GM19025 (cell line): ENCODE measurements around the gene GNAT2.

Experiments used
- ATAC-seq: cut with Tn5 transposase; IDR thresholded peaks from one replicate; pipeline ENCODE4 v1.9.1; 2021; ENCODE audit warnings: mild to moderate bottlenecking, low read depth, moderate library complexity; ENCODE audit not compliant: unreplicated experiment

Gene GNAT2

GRCh38 chr1:109629372-109630030 lies 10.1 kb upstream of the GNAT2 start:
- no peak for ATAC-seq

DNA sequence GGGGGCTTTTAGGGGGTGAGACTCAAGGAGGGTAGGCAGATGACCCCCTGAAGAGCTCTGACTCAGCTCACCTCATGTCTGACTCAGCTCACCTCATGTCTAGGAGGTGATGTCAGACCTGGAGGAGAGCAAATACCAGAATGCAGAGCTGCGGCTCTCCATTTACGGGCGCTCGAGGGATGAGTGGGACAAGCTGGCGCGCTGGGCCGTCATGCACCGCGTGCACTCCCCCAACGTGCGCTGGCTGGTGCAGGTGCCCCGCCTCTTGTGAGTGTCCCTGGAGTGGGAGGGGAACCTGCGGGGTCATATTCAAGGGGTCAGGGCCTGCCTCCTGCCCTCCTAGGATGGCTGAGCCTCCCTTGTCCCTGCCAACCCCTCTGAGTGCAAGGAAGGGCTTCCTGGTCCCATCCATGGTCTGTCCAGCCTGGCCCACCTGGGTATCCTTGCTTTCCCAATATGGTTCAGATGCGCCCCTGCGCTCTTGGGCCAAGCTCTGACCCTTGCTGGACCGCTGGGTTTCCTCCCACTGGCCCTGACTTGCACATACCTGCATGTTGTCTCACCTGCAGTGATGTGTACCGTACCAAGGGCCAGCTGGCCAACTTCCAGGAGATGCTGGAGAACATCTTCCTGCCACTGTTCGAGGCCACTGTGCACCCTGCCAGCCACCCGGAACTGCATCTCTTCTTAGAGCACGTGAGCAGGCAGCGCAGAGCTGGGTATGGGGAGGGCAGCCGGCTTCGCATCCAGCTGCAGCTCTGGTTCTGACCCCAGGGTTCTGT lies 9.3 kb upstream of the GNAT2 start:
- ATAC-seq, result no peak

- ATAC-seq, result no peak
These were observed 8.4 kb upstream of the GNAT2 start for GRCh38 chr1:109627692-109628399.

DNA sequence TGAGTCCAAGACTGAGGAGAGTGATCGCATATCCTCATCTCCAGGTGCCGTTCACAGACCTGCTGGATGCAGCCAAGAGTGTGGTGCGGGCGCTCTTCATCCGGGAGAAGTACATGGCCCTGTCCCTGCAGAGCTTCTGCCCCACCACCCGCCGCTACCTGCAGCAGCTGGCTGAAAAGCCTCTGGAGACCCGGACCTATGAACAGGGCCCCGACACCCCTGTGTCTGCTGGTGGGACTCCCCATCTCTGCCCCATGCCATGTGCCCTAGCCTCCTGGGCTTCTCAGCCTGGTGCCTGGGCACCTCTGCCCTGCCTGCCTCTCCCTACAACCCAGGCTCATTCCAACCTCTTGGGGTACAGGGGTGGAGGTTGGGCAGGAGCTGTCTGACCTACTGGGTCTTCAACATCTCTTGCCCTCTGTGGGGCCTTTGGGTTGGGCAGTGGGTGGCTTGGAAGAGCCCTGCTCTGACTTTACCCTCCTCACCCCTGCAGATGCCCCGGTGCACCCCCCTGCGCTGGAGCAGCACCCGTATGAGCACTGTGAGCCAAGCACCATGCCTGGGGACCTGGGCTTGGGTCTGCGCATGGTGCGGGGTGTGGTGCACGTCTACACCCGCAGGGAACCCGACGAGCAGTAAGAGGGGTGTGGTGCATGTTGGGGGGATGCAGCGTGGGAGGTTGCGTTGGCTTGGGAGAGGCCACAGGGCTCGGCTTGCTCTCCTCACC lies 7.4 kb upstream of the GNAT2 start:
- ATAC-seq, result no peak

DNA sequence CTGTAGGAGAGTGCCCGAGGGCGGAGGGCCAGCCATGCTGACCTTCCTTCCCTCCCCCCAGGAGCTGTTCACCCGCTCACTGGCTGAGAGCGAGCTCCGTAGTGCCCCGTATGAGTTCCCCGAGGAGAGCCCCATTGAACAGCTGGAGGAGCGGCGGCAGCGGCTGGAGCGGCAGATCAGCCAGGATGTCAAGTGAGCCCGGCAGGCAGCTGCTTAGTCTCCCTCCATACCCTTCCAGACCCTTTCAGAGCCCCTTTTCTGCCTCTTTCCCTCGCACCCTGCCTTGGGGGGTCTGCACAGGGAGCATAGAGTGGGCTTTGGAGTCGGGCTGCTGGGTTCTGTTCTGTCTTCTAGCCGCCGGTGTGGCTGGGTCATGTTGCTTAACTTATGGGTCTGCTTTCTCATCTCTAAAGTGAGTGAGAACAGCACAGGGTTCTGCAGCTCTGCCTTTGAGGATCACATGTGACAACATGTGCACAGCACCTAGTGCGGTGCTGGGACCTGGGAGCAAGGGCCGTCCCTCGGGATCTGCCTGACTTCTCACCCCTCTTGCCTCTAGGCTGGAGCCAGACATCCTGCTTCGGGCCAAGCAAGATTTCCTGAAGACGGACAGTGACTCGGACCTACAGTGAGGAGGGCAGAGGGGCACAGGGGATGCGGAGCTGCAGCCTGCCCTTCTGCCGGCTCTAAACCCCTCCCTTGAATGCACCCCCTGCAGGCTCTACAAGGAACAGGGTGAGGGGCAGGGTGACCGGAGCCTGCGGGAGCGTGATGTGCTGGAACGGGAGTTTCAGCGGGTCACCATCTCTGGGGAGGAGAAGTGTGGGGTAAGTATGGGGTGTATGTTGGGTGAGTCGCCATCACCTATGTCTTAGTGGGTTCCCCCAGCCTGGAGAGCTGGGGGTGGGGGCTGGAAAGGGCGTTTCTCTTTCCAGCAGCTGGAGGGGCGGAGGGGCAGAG lies 6.5 kb upstream of the GNAT2 start:
- ATAC-seq, result no peak

DNA sequence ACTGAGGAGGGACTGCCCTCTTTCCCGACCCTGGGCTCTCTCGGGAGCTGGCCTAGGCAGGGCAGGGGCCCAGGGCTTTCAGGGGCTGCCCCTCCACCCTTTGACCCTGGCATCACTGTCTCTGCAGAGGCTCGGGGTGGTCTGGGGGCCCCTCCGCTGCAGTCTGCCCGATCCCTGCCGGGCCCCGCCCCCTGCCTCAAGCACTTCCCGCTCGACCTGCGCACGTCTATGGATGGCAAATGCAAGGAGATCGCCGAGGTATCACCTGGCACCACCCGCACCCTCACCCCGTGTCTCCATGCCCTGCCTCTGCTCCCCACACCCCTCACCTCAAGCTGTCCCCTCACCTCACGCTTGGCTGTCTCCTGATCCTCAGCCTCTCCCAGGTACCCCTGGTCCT lies 5.8 kb upstream of the GNAT2 start:
- ATAC-seq, result no peak

DNA sequence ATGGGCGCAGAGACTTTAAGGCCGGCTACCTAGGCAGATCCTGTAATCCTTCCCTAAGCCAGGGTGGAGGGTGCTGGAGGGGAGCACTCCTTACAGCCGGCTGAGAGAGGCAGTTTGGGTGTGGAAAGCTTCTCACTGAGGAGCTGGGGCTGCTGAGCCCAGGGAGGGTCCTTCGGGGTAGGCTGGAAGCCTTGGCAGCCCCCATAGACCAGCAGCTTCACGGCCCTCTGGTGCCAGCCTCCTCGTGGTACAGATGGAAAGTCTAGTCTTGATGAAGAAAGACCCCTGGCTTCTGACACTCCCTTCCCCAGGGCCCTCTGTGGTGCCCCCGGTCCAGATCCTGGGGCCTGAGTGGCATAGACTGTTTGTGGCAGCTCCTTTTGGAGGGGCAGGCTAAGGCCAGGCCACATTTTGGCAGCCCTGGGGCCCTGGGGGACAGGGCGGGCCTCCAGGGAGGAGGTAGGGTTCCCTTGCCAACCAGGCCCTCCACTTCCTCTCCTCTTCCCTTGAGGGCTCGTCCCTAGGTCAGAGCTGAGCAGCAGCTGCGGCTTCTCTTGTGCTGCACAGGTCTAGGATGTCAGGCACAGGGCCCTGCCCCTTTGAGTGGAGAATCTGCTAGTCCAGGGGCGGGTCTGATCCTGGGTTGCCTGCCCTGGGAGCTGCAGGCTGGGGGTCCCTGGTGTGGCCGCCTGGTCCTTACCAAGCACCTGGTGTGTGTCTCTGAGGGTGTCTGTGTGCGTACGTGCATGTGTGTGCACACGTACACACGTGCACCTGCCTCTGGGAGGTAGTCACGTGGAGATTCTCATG lies 5.0 kb upstream of the GNAT2 start:
- ATAC-seq, result no peak

GRCh38 chr1:109623601-109624161 lies 4.3 kb upstream of the GNAT2 start:
- ATAC-seq, result no peak

DNA sequence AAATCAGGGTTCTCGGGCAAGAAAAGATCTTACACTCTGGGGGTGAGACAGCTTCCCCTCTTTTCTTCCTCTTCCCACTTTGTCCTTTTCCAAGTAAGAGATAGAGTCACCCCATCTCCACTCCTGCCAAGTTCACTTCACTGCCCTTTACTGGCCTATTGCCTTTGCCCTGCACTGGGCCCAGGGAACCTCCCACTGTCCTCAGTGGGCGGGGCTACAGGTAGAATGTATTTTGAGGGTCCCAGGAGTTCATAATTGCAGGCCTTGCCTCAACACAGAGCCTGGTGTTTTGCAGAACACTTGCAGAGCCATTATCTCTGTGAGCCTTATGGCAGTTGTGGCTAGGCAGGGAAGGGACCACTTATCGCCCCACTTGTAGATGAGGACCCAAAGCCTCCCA lies 3.5 kb upstream of the GNAT2 start:
- ATAC-seq, result no peak

DNA sequence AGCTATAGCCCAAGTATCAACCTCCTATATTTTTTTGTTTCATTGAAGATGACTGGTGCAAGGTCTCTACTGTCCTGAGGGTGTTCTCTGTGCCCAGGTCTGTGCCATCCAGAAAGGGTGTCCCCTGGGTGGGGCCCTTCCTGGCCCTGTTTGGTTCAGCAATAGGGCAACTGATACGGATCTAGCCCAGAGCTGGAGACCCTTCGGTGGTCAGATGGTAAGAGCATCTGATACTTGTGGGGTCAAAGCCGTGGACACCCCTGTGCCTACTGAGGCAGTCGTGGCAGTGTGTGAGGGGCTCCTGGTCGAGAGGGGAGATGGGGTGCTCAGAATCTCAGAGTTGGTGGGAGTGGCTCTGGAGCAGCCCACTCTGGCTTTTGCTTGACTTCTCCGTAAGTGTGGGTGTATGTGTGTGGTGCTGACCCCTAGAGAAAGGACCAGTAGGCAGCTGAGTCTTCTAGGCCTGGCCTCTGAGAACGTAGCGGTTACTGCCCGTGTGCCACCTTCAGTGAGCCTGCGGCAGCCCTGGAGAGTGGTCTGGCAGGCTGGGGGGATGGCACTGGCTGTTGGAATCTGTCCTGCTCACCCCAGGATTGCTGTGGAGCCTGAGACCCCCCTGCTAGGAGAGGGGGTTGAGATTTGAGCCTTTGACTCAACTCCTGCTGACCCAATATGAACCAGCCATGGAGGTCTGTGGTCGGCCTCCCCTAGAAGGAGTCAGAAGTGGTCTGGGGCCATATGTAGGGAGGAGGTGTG lies 2.9 kb upstream of the GNAT2 start:
- ATAC-seq, result no peak

- ATAC-seq, result no peak
These were observed 2.1 kb upstream of the GNAT2 start for GRCh38 chr1:109621379-109622136.

DNA sequence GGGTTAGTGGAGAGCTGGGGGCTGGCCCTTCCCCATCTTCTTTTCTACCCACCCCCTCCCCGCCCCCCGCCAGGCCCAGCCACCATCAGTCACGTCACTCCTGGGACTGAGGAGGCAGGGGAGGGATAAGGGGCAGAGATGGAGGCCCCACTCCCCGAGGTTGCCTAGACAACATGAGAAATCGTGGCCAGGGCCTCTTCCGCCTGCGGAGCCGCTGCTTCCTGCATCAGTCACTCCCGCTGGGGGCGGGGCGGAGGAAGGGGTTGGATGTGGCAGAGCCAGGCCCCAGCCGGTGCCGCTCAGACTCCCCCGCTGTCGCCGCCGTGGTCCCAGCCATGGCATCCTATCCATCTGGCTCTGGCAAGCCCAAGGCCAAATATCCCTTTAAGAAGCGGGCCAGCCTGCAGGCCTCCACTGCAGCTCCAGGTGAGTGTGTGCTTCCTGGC lies 1.4 kb upstream of the GNAT2 start:
- peak; percentile 74 for ATAC-seq

DNA sequence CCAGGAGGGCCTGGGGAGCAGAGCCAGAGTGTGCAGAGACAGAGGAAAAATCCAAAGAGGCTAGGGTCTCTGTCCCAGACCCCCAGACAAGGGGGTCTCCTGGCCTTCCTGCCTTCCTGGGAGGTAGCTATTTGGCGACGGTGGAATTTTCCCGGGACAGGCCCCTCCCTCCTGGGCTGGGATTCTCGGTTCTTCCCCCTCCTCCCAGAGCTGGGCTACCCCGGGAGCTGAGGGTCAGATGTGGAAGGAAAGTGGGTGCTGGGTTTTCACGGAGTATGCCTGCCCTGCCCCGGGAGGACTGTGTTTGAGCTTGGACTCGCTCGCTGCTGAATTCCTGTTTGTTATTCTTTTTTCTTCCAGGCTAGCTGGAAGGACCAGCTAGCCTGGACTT lies 980 bp upstream of the GNAT2 start:
- no peak for ATAC-seq

GRCh38 chr1:109618661-109619575 lies 498 bp downstream of the GNAT2 start:
- ATAC-seq, result no peak

DNA sequence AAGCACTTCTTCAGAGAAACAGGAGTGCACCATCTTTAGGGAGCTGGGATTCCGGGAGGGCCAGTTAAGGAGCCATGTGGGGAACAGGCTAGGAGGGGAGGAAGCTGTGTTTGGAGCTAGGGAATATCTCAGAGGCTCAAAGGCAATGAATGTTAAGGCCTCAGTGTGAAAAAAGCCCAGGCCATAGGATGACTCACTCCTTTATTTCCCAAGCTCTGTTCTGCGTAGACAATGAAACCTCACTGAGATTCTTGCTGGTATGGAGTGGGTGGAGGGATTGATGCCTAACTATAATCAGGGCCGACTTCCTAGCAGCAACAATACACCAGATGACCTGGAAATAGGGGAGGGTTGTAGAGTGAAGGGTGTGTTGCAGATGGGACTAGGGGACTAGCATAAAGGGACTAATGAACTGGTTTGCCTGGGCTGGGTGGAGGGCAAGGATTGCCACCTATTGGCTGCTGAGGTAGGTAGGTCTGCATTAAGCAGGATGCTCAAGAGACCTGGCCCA lies 2.1 kb downstream of the GNAT2 start:
- ATAC-seq, result no peak

GRCh38 chr1:109616391-109616790 lies 3.0 kb downstream of the GNAT2 start:
- ATAC-seq, result no peak
